Measurements from ENCODE around the gene PPP2R3B. TPM values are rescaled to one million over a fixed set of nuclear protein-coding genes. Genes with fewer than 3 reads are reported as not detected.
"Not testable (repeated sequence)": the region's sequence is repeated elsewhere in the genome, so short reads cannot be mapped to it uniquely, and the experiment has no call there.

The PPP2R3B gene
- total RNA-seq, 6 experiments from 2014 or later = 11.7 to 20.5 (median 13.9) TPM

GRCh38 chrX:425056-425455 is 38.3 kb upstream of the PPP2R3B start:
- no peak for DNase-seq
- Mint-ChIP-seq H3K36me3 (ENCODE audit: low read depth) (no peaks in the 10 kb centered on the region), H3K4me3 (no peak overlapping the region), H3K27me3 (ENCODE audit: insufficient read depth) (no peaks in the 10 kb centered on the region), H3K27ac (no peak overlapping the region), H3K9me3 (peaks cover 4% of the 10 kb centered on the region), H3K4me1 (ENCODE audit: low read depth) (peaks cover 11% of the 10 kb centered on the region)
- no peak for TF ChIP-seq CTCF (IDR thresholded peaks at IDR 0.05)

GRCh38 chrX:421646-422391 is 35.1 kb upstream of the PPP2R3B start:
- peaks cover 4% of the 10 kb centered on the region for H3K9me3 Mint-ChIP-seq
- no peak for DNase-seq
- no peak for TF ChIP-seq CTCF (IDR thresholded peaks at IDR 0.05)

DNA sequence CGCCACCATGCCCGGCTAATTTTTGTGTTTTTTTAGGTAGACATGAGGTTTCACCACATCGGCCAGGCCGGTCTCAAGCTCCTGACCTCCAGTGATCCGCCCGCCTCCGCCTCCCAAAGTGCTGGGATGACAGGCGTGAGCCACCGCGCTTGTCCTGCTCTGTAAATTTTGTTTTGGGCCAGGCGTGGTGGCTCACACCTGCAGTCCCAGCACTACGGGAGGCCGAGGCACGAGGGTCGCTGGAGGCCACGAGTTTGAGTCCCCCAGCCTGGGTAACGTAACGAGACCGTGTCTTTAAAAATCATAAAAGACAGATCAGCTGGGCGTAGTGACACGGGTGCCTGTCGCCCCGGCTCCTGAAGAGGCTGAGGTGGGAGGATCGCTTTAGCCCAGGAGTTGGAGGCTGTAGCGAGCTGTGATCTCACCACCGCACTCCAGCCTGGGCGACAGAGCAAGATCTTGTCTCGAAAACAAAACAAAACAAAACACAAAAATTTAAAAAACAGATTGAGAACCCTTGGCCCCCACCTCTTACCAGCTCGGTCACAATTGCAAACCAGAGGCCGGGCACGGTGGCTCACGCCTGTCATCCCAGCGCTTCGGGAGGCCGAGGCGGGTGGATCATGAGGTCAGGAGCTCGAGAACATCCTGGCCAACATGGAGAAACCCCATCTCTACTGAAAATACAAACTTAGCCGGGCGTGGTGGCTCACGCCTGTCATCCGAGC is 34.0 kb upstream of the PPP2R3B start:
- Mint-ChIP-seq H3K9me3 (peaks cover 4% of the 10 kb centered on the region), H3K27me3 (ENCODE audit: insufficient read depth) (peaks cover 1% of the 10 kb centered on the region), H3K27ac (no peak overlapping the region), H3K4me1 (ENCODE audit: low read depth) (no peaks in the 10 kb centered on the region), H3K4me3 (no peak overlapping the region), H3K36me3 (ENCODE audit: low read depth) (no peaks in the 10 kb centered on the region)
- DNase-seq = no peak
- TF ChIP-seq CTCF (IDR thresholded peaks at IDR 0.05) = no peak

More at GRCh38 chrX:421646-422391, 35.1 kb upstream of the PPP2R3B start:
- no peak overlapping the region for H3K4me3 Mint-ChIP-seq
- peaks cover 3% of the 10 kb centered on the region for H3K4me1 Mint-ChIP-seq (ENCODE audit: low read depth)
- no peaks in the 10 kb centered on the region for H3K36me3 Mint-ChIP-seq (ENCODE audit: low read depth)
- H3K27me3 Mint-ChIP-seq (ENCODE audit: insufficient read depth) = peaks cover 1% of the 10 kb centered on the region; the same call in 1 of the 2 replicates
- no peak overlapping the region for H3K27ac Mint-ChIP-seq

DNA sequence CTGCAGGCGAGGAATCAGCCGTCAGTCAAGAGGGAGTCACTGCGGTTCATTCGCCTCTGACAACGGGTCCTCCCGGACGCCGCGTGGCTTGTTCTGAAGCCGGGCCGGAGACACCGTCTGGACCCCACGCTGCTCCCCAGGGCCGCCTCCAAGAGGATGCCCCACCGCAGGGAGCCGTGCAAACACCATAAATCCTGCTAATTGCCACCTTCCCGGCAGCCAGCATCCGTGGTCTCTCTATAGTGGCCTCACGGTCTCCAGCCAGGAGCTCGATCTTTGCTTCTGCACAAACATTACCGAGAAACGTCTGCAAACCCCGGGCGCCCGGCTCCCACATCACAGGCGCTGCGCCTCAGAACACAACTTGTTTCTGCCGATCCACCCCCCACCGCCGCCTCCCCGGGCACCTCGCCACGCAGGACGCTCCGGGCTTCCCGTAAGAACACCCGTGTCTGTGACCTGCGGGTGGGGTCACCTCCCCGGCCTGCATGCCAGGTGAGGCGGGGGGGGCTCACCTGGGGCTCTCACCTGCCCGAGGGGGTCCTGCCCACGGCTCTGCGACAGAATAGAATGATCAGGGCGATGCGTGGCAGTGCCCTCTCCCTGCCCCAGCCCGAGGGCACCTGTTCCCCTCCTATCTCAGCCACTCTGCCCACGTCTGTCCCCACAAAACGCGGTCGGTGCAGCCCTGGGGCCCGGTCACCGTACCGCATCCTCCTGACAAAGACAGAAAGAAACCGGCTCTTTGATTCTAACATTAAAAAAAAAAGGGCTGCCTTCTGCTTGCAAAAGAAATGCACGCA is 32.4 kb upstream of the PPP2R3B start:
- Mint-ChIP-seq H3K27ac (no peak overlapping the region), H3K9me3 (peaks cover 4% of the 10 kb centered on the region), H3K4me1 (ENCODE audit: low read depth) (no peaks in the 10 kb centered on the region), H3K36me3 (ENCODE audit: low read depth) (no peaks in the 10 kb centered on the region), H3K27me3 (ENCODE audit: insufficient read depth) (peaks cover 1% of the 10 kb centered on the region), H3K4me3 (no peak overlapping the region)
- no peak for DNase-seq
- TF ChIP-seq CTCF (IDR thresholded peaks at IDR 0.05) = no peak

GRCh38 chrX:415498-415897 is 28.8 kb upstream of the PPP2R3B start:
- H3K9me3 Mint-ChIP-seq; DNase-seq; H3K36me3 Mint-ChIP-seq (ENCODE audit: low read depth); H3K4me1 Mint-ChIP-seq (ENCODE audit: low read depth); H3K27me3 Mint-ChIP-seq (ENCODE audit: insufficient read depth); H3K27ac Mint-ChIP-seq; H3K4me3 Mint-ChIP-seq: not testable (repeated sequence)
